NCI-H187 treated with DMSO at 0.1 percent for 48 hours (cell line): ENCODE measurements around the gene MYO15B.

Experiments used
- DNase-seq: peaks from one replicate; lab custom pipeline; 2025; lab: John Stamatoyannopoulos, UW

Gene MYO15B

GRCh38 chr17:75666959-75667790 is 79.6 kb downstream of the MYO15B start, which contains the start of the genes RECQL5 and SAP30BP:
Gene RECQL5, minus strand, starts transcription at chr17:75667154. Its CDS starts 597 bp downstream, at chr17:75666557.
Gene SAP30BP, plus strand, starts transcription at chr17:75667338. Its CDS starts 35 bp downstream, at chr17:75667373.
- peak; percentile 89 for DNase-seq

- no peak for DNase-seq
Measured at GRCh38 chr17:75667825-75668224, 80.2 kb downstream of the MYO15B start.

- no peak for DNase-seq
Measured at GRCh38 chr17:75668489-75668888, 80.9 kb downstream of the MYO15B start.

GRCh38 chr17:75670868-75671267 is 83.3 kb downstream of the MYO15B start:
- no peak for DNase-seq

- no peak for DNase-seq
Measured at GRCh38 chr17:75672011-75672410, 84.4 kb downstream of the MYO15B start.

- no peak for DNase-seq
Measured at GRCh38 chr17:75673487-75673886, 85.9 kb downstream of the MYO15B start.
